Epithelial cell of esophagus (primary cell): Measurements from ENCODE around the gene DBX2.
"Not testable (repeated sequence)": the region's sequence is repeated elsewhere in the genome, so short reads cannot be mapped to it uniquely, and the experiment has no call there.

Source experiments
- DNase-seq: peaks from one replicate; pipeline ENCODE4 v3.0.0; 2010; ENCODE audit warnings: low read depth
- H3K4me3 ChIP-seq: 2 replicates; pipeline ENCODE4 v1.5.1; 2011; ENCODE audit warnings: mild to moderate bottlenecking, low read length, control low read depth
- CTCF ChIP-seq: IDR thresholded peaks from 2 replicates; pipeline ENCODE4 v1.5.1; 2011; ENCODE audit warnings: low read depth, mild to moderate bottlenecking, low read length, control low read depth, inconsistent platforms; ENCODE audit not compliant: insufficient read depth; ENCODE audit errors: missing control alignments

DBX2 gene

GRCh38 chr12:45050751-45051571 is at the start of gene DBX2:
Gene DBX2 (minus strand): TSS chr12:45051099. CDS start chr12:45050927, 172 bp downstream.
- H3K4me3 ChIP-seq: peak within 1 kb of the TSS; percentile 12
- peak; percentile 2 for DNase-seq
- no peak for TF ChIP-seq CTCF

GRCh38 chr12:45098766-45099165 is 47.9 kb upstream of the DBX2 start:
- no peak for TF ChIP-seq CTCF
- H3K4me3 ChIP-seq: no peak overlapping the region
- no peak for DNase-seq

- DNase-seq, H3K4me3 ChIP-seq: not testable (repeated sequence)
Measured at GRCh38 chr12:45095417-45095816, 44.5 kb upstream of the DBX2 start.

- no peak for DNase-seq
- no peak for TF ChIP-seq CTCF
- no peak overlapping the region for H3K4me3 ChIP-seq
Measured at GRCh38 chr12:45093051-45093450, 42.2 kb upstream of the DBX2 start.

- H3K4me3 ChIP-seq: no peak overlapping the region
- no peak for TF ChIP-seq CTCF
- no peak for DNase-seq
Measured at GRCh38 chr12:45089411-45090075, 38.6 kb upstream of the DBX2 start.

- no peak for DNase-seq
- no peak overlapping the region for H3K4me3 ChIP-seq
- TF ChIP-seq CTCF: no peak
Measured at GRCh38 chr12:45088608-45089007, 37.7 kb upstream of the DBX2 start.

GRCh38 chr12:45084248-45084647 is 33.3 kb upstream of the DBX2 start:
- DNase-seq, H3K4me3 ChIP-seq: not testable (repeated sequence)

- TF ChIP-seq CTCF: no peak
- no peak for DNase-seq
- H3K4me3 ChIP-seq: no peak overlapping the region
Measured at GRCh38 chr12:45077251-45077650, 26.4 kb upstream of the DBX2 start.
